Ecto neural progenitor cell (in vitro differentiated cells): ENCODE measurements around the gene TICAM1.
A peak's percentile ranks its signal among the peaks of the same experiment; 100 is the strongest.
"Not testable (repeated sequence)": the region's sequence is repeated elsewhere in the genome, so short reads cannot be mapped to it uniquely, and the experiment has no call there.

ENCODE experiments used
- DNase-seq: peaks from one replicate; pipeline ENCODE4 v3.0.0-alpha.2; 2018; ENCODE audit warnings: low spot score

Gene TICAM1

GRCh38 chr19:4844348-4845179 lies 13.1 kb upstream of the TICAM1 start:
- no peak for DNase-seq

- DNase-seq = no peak
Measured at GRCh38 chr19:4843647-4843965, 12.1 kb upstream of the TICAM1 start.

GRCh38 chr19:4839192-4839591 lies 7.7 kb upstream of the TICAM1 start:
- no peak for DNase-seq

- no peak for DNase-seq
Measured at GRCh38 chr19:4832776-4833175, 1.3 kb upstream of the TICAM1 start.

- not testable (repeated sequence) for DNase-seq
Measured at GRCh38 chr19:4831979-4832340, 448 bp upstream of the TICAM1 start.

- DNase-seq = no peak
Measured at GRCh38 chr19:4830768-4831265, 695 bp downstream of the TICAM1 start.

GRCh38 chr19:4830332-4830731 lies 1.2 kb downstream of the TICAM1 start:
- no peak for DNase-seq

- no peak for DNase-seq
Measured at GRCh38 chr19:4829001-4829712, 2.4 kb downstream of the TICAM1 start.

GRCh38 chr19:4823577-4823976 lies 7.9 kb downstream of the TICAM1 start:
- no peak for DNase-seq

GRCh38 chr19:4822354-4822753 lies 9.2 kb downstream of the TICAM1 start:
- not testable (repeated sequence) for DNase-seq

- no peak for DNase-seq
Measured at GRCh38 chr19:4821265-4821664, 10.2 kb downstream of the TICAM1 start.

GRCh38 chr19:4817467-4818277 lies 13.8 kb downstream of the TICAM1 start:
- no peak for DNase-seq

GRCh38 chr19:4816950-4817278 lies 14.6 kb downstream of the TICAM1 start:
- DNase-seq = no peak

- DNase-seq = no peak
Measured at GRCh38 chr19:4816202-4816949, 15.1 kb downstream of the TICAM1 start.

GRCh38 chr19:4815426-4816201 lies 15.9 kb downstream of the TICAM1 start:
- DNase-seq = peak; percentile 87

- no peak for DNase-seq
Measured at GRCh38 chr19:4814625-4815425, 16.7 kb downstream of the TICAM1 start.

GRCh38 chr19:4811328-4812131 lies 20.0 kb downstream of the TICAM1 start:
- peak; percentile 88 for DNase-seq

- no peak for DNase-seq
Measured at GRCh38 chr19:4807188-4807587, 24.3 kb downstream of the TICAM1 start.

GRCh38 chr19:4806384-4806783 lies 25.1 kb downstream of the TICAM1 start:
- no peak for DNase-seq

- DNase-seq = not testable (repeated sequence)
Measured at GRCh38 chr19:4805140-4805539, 26.4 kb downstream of the TICAM1 start.
